Measurements from ENCODE around the gene GIPC1. TPM values are rescaled to one million over a fixed set of nuclear protein-coding genes. Genes with fewer than 3 reads are reported as not detected.

Gene GIPC1
- total and polyA plus RNA-seq, 7 donors, result 37.9 to 63.5 (median 45.3) TPM

DNA sequence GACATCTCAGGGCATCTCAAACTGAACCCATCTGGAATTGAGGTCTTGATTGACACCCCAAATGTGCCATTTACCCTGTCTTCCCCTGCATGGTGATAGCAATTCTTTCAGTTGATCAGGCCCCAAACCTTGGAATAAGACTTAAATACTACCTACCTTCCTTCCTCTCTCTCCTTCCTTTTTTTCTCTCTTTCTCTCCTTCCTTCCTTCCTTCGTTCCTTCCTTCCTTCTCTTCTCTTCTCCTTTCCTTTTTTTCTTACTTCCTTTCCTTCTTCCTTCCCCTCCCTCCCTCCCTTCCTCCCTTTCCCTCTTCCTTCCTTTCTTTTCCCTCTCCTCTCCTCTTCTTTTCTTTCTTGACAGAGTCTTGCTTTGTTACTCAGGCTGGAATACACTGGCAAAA lies 7.4 kb upstream of the GIPC1 start:
- H3K9me3 ChIP-seq, result no peaks in the 10 kb centered on the region
- H3K4me3 ChIP-seq, result no peak overlapping the region
- H3K4me1 ChIP-seq, result no peaks in the 10 kb centered on the region
- TF ChIP-seq CTCF (IDR thresholded peaks at IDR 0.05), result no peak
- DNase-seq, result no peak
- 43 to 63% (median 57%) methylated on average over 1 of the region's 1 CpG for WGBS, 3 donors
- no peaks in the 10 kb centered on the region for H3K36me3 ChIP-seq (ENCODE audit: insufficient read depth in 1 of 2, low read depth in 1 of 2)
- H3K27ac ChIP-seq, result no peak overlapping the region
- H3K27me3 ChIP-seq (ENCODE audit: insufficient read depth in 3 of 3, low read length in 2 of 3), result no peaks in the 10 kb centered on the region
- intact Hi-C loops (cut with DNase I), result no loop called here
- ATAC-seq, result no peak

DNA sequence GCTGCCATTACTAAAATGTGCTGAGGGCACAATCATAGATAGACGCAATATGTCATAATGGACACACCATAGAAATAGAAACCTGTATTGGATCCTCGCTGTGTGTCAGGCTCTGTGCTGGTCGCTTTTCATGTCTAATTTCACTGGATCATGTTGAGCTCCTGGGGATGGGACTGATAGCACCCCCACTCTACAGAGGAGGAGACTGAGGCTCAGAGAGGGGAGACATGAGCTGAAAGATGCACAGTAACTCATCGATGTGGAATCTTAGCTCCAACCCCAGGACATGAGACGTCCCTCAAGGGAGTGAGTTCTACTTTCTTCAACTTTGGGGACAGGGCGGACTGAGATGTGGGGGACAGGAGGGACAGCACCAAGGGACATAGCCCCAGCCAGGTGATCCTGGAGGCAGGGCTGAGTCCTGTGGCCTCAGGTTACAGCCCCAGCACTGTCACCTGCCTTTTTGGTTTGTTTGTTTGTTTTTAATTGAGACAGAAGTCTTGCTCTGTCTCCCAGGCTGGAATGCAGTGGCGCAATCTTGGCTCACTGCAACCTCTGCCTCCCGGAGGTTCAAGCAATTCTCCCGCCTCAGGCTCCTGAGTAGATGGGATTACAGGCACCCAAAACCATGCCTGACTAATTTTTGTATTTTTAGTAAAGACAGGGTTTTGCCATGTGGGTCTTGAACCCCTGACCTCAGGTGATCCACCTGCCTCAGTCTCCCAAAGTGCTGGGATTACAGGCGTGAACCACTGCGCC lies 6.6 kb upstream of the GIPC1 start:
- DNase-seq (no peak), ATAC-seq (no peak)
- Histone ChIP-seq H3K36me3 (ENCODE audit: insufficient read depth in 1 of 2, low read depth in 1 of 2) (no peaks in the 10 kb centered on the region), H3K27ac (no peak overlapping the region), H3K4me1 (peaks cover under 1% of the 10 kb centered on the region), H3K27me3 (ENCODE audit: insufficient read depth in 3 of 3, low read length in 2 of 3) (no peaks in the 10 kb centered on the region), H3K9me3 (no peaks in the 10 kb centered on the region), H3K4me3 (no peak overlapping the region)
- intact Hi-C loops (cut with DNase I), result no loop called here
- no peak for TF ChIP-seq CTCF (IDR thresholded peaks at IDR 0.05)
- WGBS, 3 donors, result 74 to 84% (median 75%) methylated on average over 11 of the region's 11 CpGs

GRCh38 chr19:14497228-14497921 lies 1.4 kb upstream of the GIPC1 start:
- intact Hi-C loops (cut with DNase I), result no loop called here
- Histone ChIP-seq H3K36me3 (ENCODE audit: insufficient read depth in 1 of 2, low read depth in 1 of 2) (no peaks in the 10 kb centered on the region), H3K9me3 (no peaks in the 10 kb centered on the region), H3K27me3 (ENCODE audit: insufficient read depth in 3 of 3, low read length in 2 of 3) (no peaks in the 10 kb centered on the region), H3K27ac (peak overlapping the region; percentile 37), H3K4me1 (peaks cover 11% of the 10 kb centered on the region), H3K4me3 (no peak overlapping the region)
- no peak for TF ChIP-seq CTCF (IDR thresholded peaks at IDR 0.05)
- ATAC-seq (no peak), DNase-seq (peak in 1 of 2 donors; percentile 36)
- 29 to 43% (median 38%) methylated on average over 6 of the region's 6 CpGs for WGBS, 3 donors

DNA sequence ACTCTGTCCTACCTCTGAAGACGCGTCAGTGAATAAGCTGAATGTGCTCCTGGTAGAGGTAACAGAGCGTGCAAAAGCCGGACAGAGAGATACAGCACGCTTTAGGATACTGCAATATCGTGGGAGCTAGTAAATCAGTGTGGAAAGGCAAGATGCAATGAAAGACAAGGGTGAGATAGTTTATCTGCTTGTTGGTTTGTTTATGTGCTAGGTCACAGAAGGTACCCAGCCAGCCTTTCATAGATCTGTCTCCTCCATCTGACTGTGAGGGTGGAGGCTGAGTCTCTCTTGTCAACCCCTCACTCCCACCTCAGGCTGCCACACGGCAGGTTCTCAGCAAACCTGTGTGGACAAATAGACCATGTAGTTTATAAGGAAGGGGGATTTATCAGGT lies 904 bp upstream of the GIPC1 start:
- Histone ChIP-seq H3K4me1 (peaks cover 11% of the 10 kb centered on the region), H3K36me3 (ENCODE audit: insufficient read depth in 1 of 2, low read depth in 1 of 2) (no peaks in the 10 kb centered on the region), H3K9me3 (no peaks in the 10 kb centered on the region), H3K27ac (peak overlapping the region; percentile 37), H3K27me3 (ENCODE audit: insufficient read depth in 3 of 3, low read length in 2 of 3) (no peaks in the 10 kb centered on the region), H3K4me3 (peak overlapping the region; percentile 84)
- intact Hi-C loops (cut with DNase I), result no loop called here
- no peak for TF ChIP-seq CTCF (IDR thresholded peaks at IDR 0.05)
- no peak for DNase-seq
- ATAC-seq, result peak in 1 of 4 donors; percentile 4
- 31 to 47% (median 37%) methylated on average over 7 of the region's 7 CpGs for WGBS, 3 donors

Data from psoas muscle (tissue), 8 donors.